Measurements from ENCODE around the gene CNP. TPM values are rescaled to one million over a fixed set of nuclear protein-coding genes. Genes with fewer than 3 reads are reported as not detected.

Gene CNP
- total and polyA plus RNA-seq, 2 of the 8 experiments (the other 6 are each of a cell fraction or from before 2014, with no cell fraction given) = 21.9 to 60.6 TPM

DNA sequence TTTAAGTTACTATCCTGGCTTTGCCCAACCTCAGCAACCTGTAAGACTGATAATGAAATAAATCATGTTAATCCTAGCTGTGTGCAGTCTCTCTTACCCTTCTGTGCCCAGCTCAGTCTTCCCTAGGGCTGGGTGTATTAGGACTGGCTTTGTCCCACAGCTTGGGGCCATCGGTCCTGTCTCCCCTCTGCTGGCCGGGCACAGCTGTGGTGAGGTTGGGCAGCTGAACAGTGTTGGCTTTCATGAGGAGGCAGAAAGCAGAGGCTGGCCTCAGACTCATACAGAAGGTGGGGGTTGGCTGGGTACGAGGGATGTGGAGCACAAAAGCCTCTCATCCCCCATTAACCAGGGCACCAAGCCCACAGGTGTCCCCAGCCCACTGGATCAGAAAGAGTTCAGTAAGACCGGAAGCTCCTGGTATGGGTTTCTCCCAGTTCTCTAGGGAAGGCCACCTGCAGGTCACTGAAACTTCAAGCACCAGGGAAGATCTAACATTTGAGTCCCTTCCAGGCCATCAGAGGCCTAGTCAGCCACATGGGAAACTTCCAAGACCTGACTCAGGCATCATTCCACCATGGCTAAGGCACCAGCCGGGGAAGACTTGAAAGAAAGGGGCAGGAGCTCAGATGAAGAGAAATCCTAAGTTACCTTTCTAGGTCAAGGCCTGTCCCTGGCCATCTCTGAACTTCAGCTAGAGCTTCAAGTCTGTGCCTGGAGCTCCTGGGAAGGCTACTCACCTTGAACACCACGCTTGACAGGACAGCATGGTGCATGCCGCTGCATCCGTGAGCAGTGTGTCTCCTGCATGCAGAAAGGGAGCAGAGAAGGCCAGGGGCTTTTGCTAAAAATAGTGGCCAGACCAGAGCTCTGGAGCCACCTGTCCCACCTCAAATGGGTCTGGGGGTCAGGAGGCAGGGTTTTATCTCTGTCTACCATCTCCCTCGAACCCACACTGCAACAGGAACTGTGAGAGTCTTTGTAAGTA is 8.8 kb downstream of the CNP start (continued):
- TF ChIP-seq FOSL1 (IDR thresholded peaks at IDR 0.05; ENCODE audit: insufficient read depth, low read depth, low read length) = no peak
- TF ChIP-seq, protein P1, sequence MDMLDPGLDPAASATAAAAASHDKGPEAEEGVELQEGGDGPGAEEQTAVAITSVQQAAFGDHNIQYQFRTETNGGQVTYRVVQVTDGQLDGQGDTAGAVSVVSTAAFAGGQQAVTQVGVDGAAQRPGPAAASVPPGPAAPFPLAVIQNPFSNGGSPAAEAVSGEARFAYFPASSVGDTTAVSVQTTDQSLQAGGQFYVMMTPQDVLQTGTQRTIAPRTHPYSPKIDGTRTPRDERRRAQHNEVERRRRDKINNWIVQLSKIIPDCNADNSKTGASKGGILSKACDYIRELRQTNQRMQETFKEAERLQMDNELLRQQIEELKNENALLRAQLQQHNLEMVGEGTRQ (IDR thresholded peaks at IDR 0.05; ENCODE audit: low read length) = no peak
- no peak for TF ChIP-seq JUND (IDR thresholded peaks at IDR 0.05; ENCODE audit: low read length)
- no peak for TF ChIP-seq GTF2F1 (IDR thresholded peaks at IDR 0.05; ENCODE audit: borderline replicate concordance, low read depth, low read length)
- no peak for TF ChIP-seq BCL11A (IDR thresholded peaks at IDR 0.05; ENCODE audit: low read depth in 2 of 2, low read length in 2 of 2)
- TF ChIP-seq POU5F1 (IDR thresholded peaks at IDR 0.05; ENCODE audit: low read depth, low read length) = no peak
- TF ChIP-seq SAP30 (IDR thresholded peaks at IDR 0.05; ENCODE audit: insufficient read depth, insufficient replicate concordance, low read length) = no peak
- no peak for TF ChIP-seq EP300 (IDR thresholded peaks at IDR 0.05; ENCODE audit: borderline replicate concordance in 1 of 2, low read depth in 2 of 2, low read length in 2 of 2)

Data from H1 (cell line).